SK-N-SH treated with all-trans-retinoic acid at 6 μM for 48 hours (cell line): ENCODE data around the gene DRP2.

Source experiments
- ATAC-seq: fragments of 200-7000 bp; cut with Tn5 transposase; 3 replicates; pipeline ENCODE4 v1.9.1; 2020; ENCODE audit warnings: mild to moderate bottlenecking, moderate library complexity
- ARNTL ChIP-seq: fragments of 450-650 bp; formaldehyde crosslinking; IDR thresholded peaks from 2 replicates; pipeline ENCODE4 v1.5.0; 2020; ENCODE audit warnings: low read depth, mild to moderate bottlenecking, moderate library complexity, borderline replicate concordance
- BACH2 ChIP-seq: fragments of 250-450 bp; sonication (Bioruptor Pico); IDR thresholded peaks from 2 replicates; pipeline ENCODE4 v1.9.0; 2021; ENCODE audit warnings: mild to moderate bottlenecking, borderline replicate concordance
- CREB5 ChIP-seq: fragments of 250-450 bp; sonication (Bioruptor Pico); IDR thresholded peaks from 2 replicates; pipeline ENCODE4 v1.5.1; 2020; ENCODE audit warnings: low read depth, mild to moderate bottlenecking, moderate library complexity
- CSDC2 ChIP-seq: fragments of 250-450 bp; sonication (Bioruptor Pico); IDR thresholded peaks from 2 replicates; pipeline ENCODE4 v1.5.0; 2020; ENCODE audit warnings: mild to moderate bottlenecking, moderate library complexity
- CSRNP3 ChIP-seq: fragments of 250-450 bp; sonication (Bioruptor Pico); IDR thresholded peaks from 2 replicates; pipeline ENCODE4 v1.5.1; 2021; ENCODE audit warnings: mild to moderate bottlenecking, moderate library complexity
- ESRRG ChIP-seq: fragments of 250-450 bp; sonication (Bioruptor Pico); IDR thresholded peaks from 2 replicates; pipeline ENCODE4 v1.6.1; 2021; ENCODE audit warnings: mild to moderate bottlenecking
- GLIS3 ChIP-seq: fragments of 250-450 bp; sonication (Bioruptor Pico); IDR thresholded peaks from 2 replicates; pipeline ENCODE4 v1.5.0; 2020; ENCODE audit warnings: mild to moderate bottlenecking, moderate library complexity
- ISL1 ChIP-seq: fragments of 250-450 bp; sonication (Bioruptor Pico); IDR thresholded peaks from 2 replicates; pipeline ENCODE4 v2.1.2; 2022; ENCODE audit warnings: mild to moderate bottlenecking, moderate library complexity
- OSR1 ChIP-seq: fragments of 250-450 bp; sonication (Bioruptor Pico); IDR thresholded peaks from 2 replicates; pipeline ENCODE4 v1.8.0; 2022; ENCODE audit warnings: moderate library complexity, mild to moderate bottlenecking, inconsistent platforms
- POU6F1 ChIP-seq: fragments of 250-450 bp; sonication (Bioruptor Pico); IDR thresholded peaks from 2 replicates; pipeline ENCODE4 v1.8.0; 2021; ENCODE audit warnings: low read depth, mild to moderate bottlenecking, moderate library complexity, borderline replicate concordance
- PPARA ChIP-seq: fragments of 250-450 bp; sonication (Bioruptor Pico); IDR thresholded peaks from 2 replicates; pipeline ENCODE4 v1.5.0; 2020; ENCODE audit warnings: mild to moderate bottlenecking, borderline replicate concordance
- RARB ChIP-seq: fragments of 250-450 bp; sonication (Bioruptor Pico); IDR thresholded peaks from 2 replicates; pipeline ENCODE4 v1.8.0; 2021; ENCODE audit warnings: mild to moderate bottlenecking, moderate library complexity
- SNAI2 ChIP-seq: fragments of 250-450 bp; sonication (Bioruptor Pico); IDR thresholded peaks from 2 replicates; pipeline ENCODE4 v1.5.0; 2020; ENCODE audit warnings: mild to moderate bottlenecking, moderate library complexity
- TCF4 ChIP-seq: fragments of 250-450 bp; sonication (Bioruptor Pico); IDR thresholded peaks from 2 replicates; pipeline ENCODE4 v1.8.0; 2021; ENCODE audit warnings: mild to moderate bottlenecking, moderate library complexity, borderline replicate concordance
- TOX ChIP-seq: fragments of 250-450 bp; sonication (Bioruptor Pico); IDR thresholded peaks from 2 replicates; pipeline ENCODE4 v1.8.0; 2021; ENCODE audit warnings: mild to moderate bottlenecking, moderate library complexity, borderline replicate concordance
- TSHZ2 ChIP-seq: fragments of 250-450 bp; sonication (Bioruptor Pico); IDR thresholded peaks from 2 replicates; pipeline ENCODE4 v1.5.0; 2020; ENCODE audit warnings: mild to moderate bottlenecking, moderate library complexity
- ZC3H10 ChIP-seq: fragments of 250-450 bp; sonication (Bioruptor Pico); IDR thresholded peaks from 2 replicates; pipeline ENCODE4 v1.5.1; 2021; ENCODE audit warnings: mild to moderate bottlenecking, moderate library complexity
- ZFP3 ChIP-seq: fragments of 250-450 bp; sonication (Bioruptor Pico); IDR thresholded peaks from 2 replicates; pipeline ENCODE4 v1.5.0; 2020; ENCODE audit warnings: mild to moderate bottlenecking, moderate library complexity
- ZFP30 ChIP-seq: fragments of 450-650 bp; formaldehyde crosslinking; IDR thresholded peaks from 2 replicates; pipeline ENCODE4 v1.5.0; 2022; ENCODE audit warnings: mild to moderate bottlenecking, moderate library complexity
- ZNF565 ChIP-seq: fragments of 450-650 bp; formaldehyde crosslinking; conservative IDR thresholded peaks from 2 replicates; pipeline ENCODE4 v1.5.0; 2020; ENCODE audit warnings: low read depth, mild to moderate bottlenecking, moderate library complexity
- ZNF70 ChIP-seq: fragments of 450-650 bp; formaldehyde crosslinking; IDR thresholded peaks from 2 replicates; pipeline ENCODE4 v1.5.0; 2020; ENCODE audit warnings: mild to moderate bottlenecking, moderate library complexity
- ZNF8 ChIP-seq: fragments of 450-650 bp; formaldehyde crosslinking; IDR thresholded peaks from 2 replicates; pipeline ENCODE4 v1.5.0; 2020; ENCODE audit warnings: mild to moderate bottlenecking, moderate library complexity

DRP2 gene

GRCh38 chrX:101195442-101196173 lies 24.0 kb upstream of the DRP2 start:
- no peak for ATAC-seq
- TF ChIP-seq BACH2 (no peak), RARB (CRISPR knock-in tag) (no peak), ISL1 (no peak), ZNF8 (CRISPR knock-in tag) (no peak), PPARA (no peak), CREB5 (no peak), TCF4 (CRISPR knock-in tag) (no peak), ESRRG (no peak), GLIS3 (CRISPR knock-in tag) (no peak), TOX (CRISPR knock-in tag) (no peak), POU6F1 (CRISPR knock-in tag) (no peak), ZFP30 (CRISPR knock-in tag) (no peak)

- ATAC-seq, result no peak
- no peak for TF ChIP-seq TCF4 (CRISPR knock-in tag)
- no peak for TF ChIP-seq SNAI2
- no peak for TF ChIP-seq ZC3H10 (CRISPR knock-in tag)
- no peak for TF ChIP-seq TOX (CRISPR knock-in tag)
- no peak for TF ChIP-seq ESRRG
- no peak for TF ChIP-seq ZNF8 (CRISPR knock-in tag)
- TF ChIP-seq ZNF565, result no peak
- no peak for TF ChIP-seq ZFP3 (CRISPR knock-in tag)
- no peak for TF ChIP-seq ZFP30 (CRISPR knock-in tag)
- TF ChIP-seq ARNTL, result no peak
- TF ChIP-seq PPARA, result no peak
- TF ChIP-seq BACH2, result no peak
- TF ChIP-seq RARB (CRISPR knock-in tag), result no peak
- TF ChIP-seq ZNF70 (CRISPR knock-in tag), result no peak
- no peak for TF ChIP-seq ISL1
Measured at GRCh38 chrX:101203761-101204351, 15.7 kb upstream of the DRP2 start.

GRCh38 chrX:101206471-101206870 lies 13.1 kb upstream of the DRP2 start:
- TF ChIP-seq RARB (CRISPR knock-in tag) (no peak), TSHZ2 (CRISPR knock-in tag) (no peak), SNAI2 (no peak), CSRNP3 (CRISPR knock-in tag) (no peak), CREB5 (no peak), GLIS3 (CRISPR knock-in tag) (no peak), ZNF565 (no peak), ARNTL (no peak), TCF4 (CRISPR knock-in tag) (no peak), ZNF70 (CRISPR knock-in tag) (no peak), BACH2 (no peak), ISL1 (no peak), PPARA (no peak), ZNF8 (CRISPR knock-in tag) (no peak), ESRRG (no peak), CSDC2 (CRISPR knock-in tag) (no peak), ZFP3 (CRISPR knock-in tag) (no peak), ZFP30 (CRISPR knock-in tag) (no peak), OSR1 (CRISPR knock-in tag) (no peak), TOX (CRISPR knock-in tag) (no peak)
- TF ChIP-seq, all 23 proteins: peak for 0
- ATAC-seq, result peak; percentile 91
